Panc1 (cell line): ENCODE measurements around the gene PYGO1.

Source experiments
- CTCF ChIP-seq: fragments of 450-650 bp; IDR thresholded peaks from 2 replicates; pipeline ENCODE4 v1.5.1; 2017; ENCODE audit warnings: mild to moderate bottlenecking
- POLR2AphosphoS5 ChIP-seq: IDR thresholded peaks from 2 replicates; pipeline ENCODE4 v1.6.1; 2012; ENCODE audit warnings: mild to moderate bottlenecking, low read depth, low read length, moderate library complexity
- REST ChIP-seq, 2 experiments: IDR thresholded peaks; 2 replicates each; pipeline ENCODE4 v1.6.1; 2011 to 2012; ENCODE audit warnings: low read depth in 2 of 2, control low read depth in 1 of 2, low read length in 1 of 2, mild to moderate bottlenecking in 1 of 2, moderate library complexity in 1 of 2; ENCODE audit not compliant: insufficient read depth in 1 of 2
- SIN3A ChIP-seq: IDR thresholded peaks from 2 replicates; pipeline ENCODE4 v1.6.1; 2012; ENCODE audit warnings: low read depth, mild to moderate bottlenecking, low read length, moderate library complexity, borderline replicate concordance; ENCODE audit not compliant: insufficient read depth
- TCF7L2 ChIP-seq: IDR thresholded peaks from 2 replicates; pipeline ENCODE4 v1.6.1; 2011; ENCODE audit warnings: mild to moderate bottlenecking, low read depth, low read length, inconsistent platforms

DNA sequence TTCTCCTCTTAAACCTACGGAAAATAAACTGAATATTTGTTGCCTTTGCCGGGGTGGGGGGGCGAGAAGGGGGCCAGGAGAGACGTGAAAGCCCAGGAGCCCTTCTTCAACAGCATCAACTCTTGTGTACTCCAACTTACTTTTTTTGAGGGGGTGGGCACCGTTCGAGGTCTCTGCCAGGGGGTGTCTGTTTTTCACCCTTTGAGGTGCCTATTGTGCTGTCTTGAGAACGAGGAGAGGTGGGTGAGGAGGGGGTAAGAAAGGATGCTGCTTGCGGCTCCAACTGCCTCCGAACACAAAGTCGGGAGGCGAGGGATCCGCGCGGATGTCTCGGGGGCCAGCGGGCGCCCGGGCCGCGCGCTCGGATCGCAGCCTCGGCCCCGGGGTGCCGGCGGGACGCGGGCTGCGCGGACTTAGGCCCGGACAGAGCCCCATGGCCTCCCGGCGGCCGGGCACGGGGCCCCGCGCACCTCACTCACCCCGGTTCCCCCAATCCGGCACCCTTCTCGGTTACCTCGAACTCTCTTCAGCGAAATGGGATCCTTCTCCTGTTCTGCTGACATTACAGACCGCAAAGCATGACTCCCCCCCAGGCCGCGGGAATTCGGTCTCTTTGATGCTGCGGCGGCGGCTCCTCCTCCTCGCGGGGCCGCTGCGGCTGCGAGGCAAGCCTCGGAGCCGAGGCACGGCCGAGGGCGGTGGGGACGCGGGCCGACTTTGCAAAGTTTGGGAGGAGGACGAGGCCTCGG is 650 bp downstream of the PYGO1 start:
- TF ChIP-seq CTCF: no peak
- no peak for TF ChIP-seq POLR2AphosphoS5
- TF ChIP-seq REST (IDR thresholded peaks at IDR 0.05; ENCODE audit: insufficient read depth in 1 of 2, low read depth in 2 of 2, low read length in 1 of 2): no peak
- no peak for TF ChIP-seq SIN3A
- peak; percentile 97 for TF ChIP-seq TCF7L2
